Neural cell (in vitro differentiated cells): ENCODE results near the gene ERBB4. TPM values are rescaled to one million over a fixed set of nuclear protein-coding genes. Genes with fewer than 3 reads are reported as not detected.

Source experiments
- H2AFZ ChIP-seq: fragments of 200-600, 300-800 bp; sonication (generic), shearing (Covaris generic); 2 replicates; pipeline ENCODE4 v1.6.0; 2014; ENCODE audit warnings: low read depth, mild to moderate bottlenecking, antibody characterized with exemption, low read length, moderate library complexity
- H3F3A ChIP-seq: fragments of 200-600 bp; shearing (Covaris generic); 2 replicates; pipeline ENCODE4 v1.6.1; 2016; ENCODE audit warnings: mild to moderate bottlenecking, moderate library complexity, mixed read lengths, antibody characterized with exemption, low read length; ENCODE audit not compliant: insufficient read depth, poor library complexity, severe bottlenecking
- H3K27ac ChIP-seq: fragments of 200-600, 300-800 bp; sonication (generic), shearing (Covaris generic); 2 replicates; pipeline ENCODE4 v1.5.1; 2014; ENCODE audit warnings: mild to moderate bottlenecking, low read length, moderate library complexity
- H3K27me3 ChIP-seq: fragments of 300-800, 200-600 bp; sonication (generic), shearing (Covaris generic); 2 replicates; pipeline ENCODE4 v1.6.0; 2014; ENCODE audit warnings: mild to moderate bottlenecking, low read depth, low read length, moderate library complexity; ENCODE audit not compliant: insufficient read depth
- H3K36me3 ChIP-seq: fragments of 300-800, 200-600 bp; sonication (generic), shearing (Covaris generic); 2 replicates; pipeline ENCODE4 v1.5.1; 2014; ENCODE audit warnings: mild to moderate bottlenecking, antibody characterized with exemption, low read length, moderate library complexity; ENCODE audit not compliant: insufficient read depth
- H3K4me2 ChIP-seq: fragments of 300-800, 200-600 bp; sonication (generic), shearing (Covaris generic); 2 replicates; pipeline ENCODE4 v1.6.0; 2014; ENCODE audit warnings: mild to moderate bottlenecking, low read length
- H3K4me3 ChIP-seq: fragments of 300-800, 200-600 bp; sonication (generic), shearing (Covaris generic); 2 replicates; pipeline ENCODE4 v1.5.1; 2014; ENCODE audit warnings: mild to moderate bottlenecking, low read length, moderate library complexity
- H3K79me2 ChIP-seq: fragments of 200-600 bp; shearing (Covaris generic); replicated peaks from 2 replicates; pipeline ENCODE4 v1.6.0; 2014; ENCODE audit warnings: mild to moderate bottlenecking, low read length, moderate library complexity; ENCODE audit not compliant: insufficient read depth
- H3K9ac ChIP-seq: fragments of 300-800, 200-600 bp; sonication (generic), shearing (Covaris generic); 2 replicates; pipeline ENCODE4 v1.6.1; 2016; ENCODE audit warnings: mild to moderate bottlenecking, low read length, mixed read lengths
- H3K9me2 ChIP-seq: fragments of 200-600 bp; shearing (Covaris generic); 2 replicates; pipeline ENCODE4 v1.6.1; 2016; ENCODE audit warnings: mild to moderate bottlenecking, low read length, mixed read lengths; ENCODE audit not compliant: insufficient read depth
- H3K9me3 ChIP-seq: fragments of 200-600, 300-800 bp; sonication (generic), shearing (Covaris generic); 2 replicates; pipeline ENCODE4 v1.6.1; 2016; ENCODE audit warnings: mild to moderate bottlenecking, mixed run types, low read length, moderate library complexity, mixed read lengths
- H4K20me1 ChIP-seq: fragments of 200-600 bp; shearing (Covaris generic); 2 replicates; pipeline ENCODE4 v1.6.1; 2016; ENCODE audit warnings: mild to moderate bottlenecking, mixed run types; ENCODE audit not compliant: insufficient read depth
- EP300 ChIP-seq: fragments of 450-650 bp; conservative IDR thresholded peaks from 2 replicates; pipeline ENCODE4 v1.6.1; 2014; ENCODE audit warnings: antibody characterized with exemption, mild to moderate bottlenecking, moderate library complexity; ENCODE audit not compliant: poor library complexity, severe bottlenecking
- EZH2 ChIP-seq: fragments of 200-600, 300-800 bp; shearing (Covaris generic), sonication (generic); IDR thresholded peaks from 2 replicates; pipeline ENCODE4 v1.6.1; 2014; ENCODE audit warnings: antibody characterized with exemption, low read length, borderline replicate concordance, mild to moderate bottlenecking; ENCODE audit not compliant: insufficient read depth, poor library complexity, severe bottlenecking
- MXI1 ChIP-seq: fragments of 450-650 bp; conservative IDR thresholded peaks from 2 replicates; pipeline ENCODE4 v1.6.1; 2014; ENCODE audit warnings: antibody characterized with exemption, mild to moderate bottlenecking; ENCODE audit not compliant: poor library complexity, severe bottlenecking
- POLR2AphosphoS5 ChIP-seq: IDR thresholded peaks from 2 replicates; pipeline ENCODE4 v1.6.1; 2012
- RAD21 ChIP-seq: fragments of 450-650 bp; conservative IDR thresholded peaks from 2 replicates; pipeline ENCODE4 v1.6.1; 2014; ENCODE audit warnings: antibody characterized with exemption, mild to moderate bottlenecking, moderate library complexity
- REST ChIP-seq: IDR thresholded peaks from 2 replicates; pipeline ENCODE4 v1.6.1; 2012; ENCODE audit warnings: borderline replicate concordance
- SMC3 ChIP-seq: fragments of 450-650 bp; conservative IDR thresholded peaks from 2 replicates; pipeline ENCODE4 v1.6.1; 2014; ENCODE audit warnings: antibody characterized with exemption, mild to moderate bottlenecking, moderate library complexity; ENCODE audit not compliant: poor library complexity
- TAF1 ChIP-seq: IDR thresholded peaks from 2 replicates; pipeline ENCODE4 v1.6.1; 2012; ENCODE audit warnings: low read depth
- polyA plus RNA-seq: library from polyadenylated mRNA; depleted of rRNA; stranded (reverse); fragments of >200 nt; gene quantifications from 2 replicates; pipeline ENCODE4 v1.2.3, GENCODE V29; 2014
- TF ChIP-seq, protein P1 (sequence below): fragments of 450-650 bp; IDR thresholded peaks from 2 replicates; pipeline ENCODE4 v1.5.1; 2014; ENCODE audit warnings: antibody characterized with exemption, mild to moderate bottlenecking, moderate library complexity; ENCODE audit not compliant: poor library complexity, severe bottlenecking

ERBB4 gene
- polyA plus RNA-seq, 1 donor from 2014 or later: 0.69 TPM

- Histone ChIP-seq H3F3A (no peaks in the 10 kb centered on the region), H3K36me3 (no peaks in the 10 kb centered on the region), H4K20me1 (no peaks in the 10 kb centered on the region), H3K79me2 (no peaks in the 10 kb centered on the region), H3K4me3 (no peak overlapping the region), H3K9me2 (no peaks in the 10 kb centered on the region), H3K27me3 (no peaks in the 10 kb centered on the region), H3K27ac (no peak overlapping the region), H2AFZ (no peak overlapping the region), H3K4me2 (no peak overlapping the region), H3K9me3 (no peaks in the 10 kb centered on the region), H3K9ac (no peak overlapping the region)
- TF ChIP-seq RAD21: no peak
- TF ChIP-seq POLR2AphosphoS5: no peak
- no peak for TF ChIP-seq TAF1
- TF ChIP-seq EP300: no peak
- no peak for TF ChIP-seq MXI1
- no peak for TF ChIP-seq REST
- TF ChIP-seq SMC3: no peak
- TF ChIP-seq, protein P1, sequence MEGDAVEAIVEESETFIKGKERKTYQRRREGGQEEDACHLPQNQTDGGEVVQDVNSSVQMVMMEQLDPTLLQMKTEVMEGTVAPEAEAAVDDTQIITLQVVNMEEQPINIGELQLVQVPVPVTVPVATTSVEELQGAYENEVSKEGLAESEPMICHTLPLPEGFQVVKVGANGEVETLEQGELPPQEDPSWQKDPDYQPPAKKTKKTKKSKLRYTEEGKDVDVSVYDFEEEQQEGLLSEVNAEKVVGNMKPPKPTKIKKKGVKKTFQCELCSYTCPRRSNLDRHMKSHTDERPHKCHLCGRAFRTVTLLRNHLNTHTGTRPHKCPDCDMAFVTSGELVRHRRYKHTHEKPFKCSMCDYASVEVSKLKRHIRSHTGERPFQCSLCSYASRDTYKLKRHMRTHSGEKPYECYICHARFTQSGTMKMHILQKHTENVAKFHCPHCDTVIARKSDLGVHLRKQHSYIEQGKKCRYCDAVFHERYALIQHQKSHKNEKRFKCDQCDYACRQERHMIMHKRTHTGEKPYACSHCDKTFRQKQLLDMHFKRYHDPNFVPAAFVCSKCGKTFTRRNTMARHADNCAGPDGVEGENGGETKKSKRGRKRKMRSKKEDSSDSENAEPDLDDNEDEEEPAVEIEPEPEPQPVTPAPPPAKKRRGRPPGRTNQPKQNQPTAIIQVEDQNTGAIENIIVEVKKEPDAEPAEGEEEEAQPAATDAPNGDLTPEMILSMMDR: no peak
Observed at GRCh38 chr2:212027681-212028628, 510.6 kb downstream of the ERBB4 start.

DNA sequence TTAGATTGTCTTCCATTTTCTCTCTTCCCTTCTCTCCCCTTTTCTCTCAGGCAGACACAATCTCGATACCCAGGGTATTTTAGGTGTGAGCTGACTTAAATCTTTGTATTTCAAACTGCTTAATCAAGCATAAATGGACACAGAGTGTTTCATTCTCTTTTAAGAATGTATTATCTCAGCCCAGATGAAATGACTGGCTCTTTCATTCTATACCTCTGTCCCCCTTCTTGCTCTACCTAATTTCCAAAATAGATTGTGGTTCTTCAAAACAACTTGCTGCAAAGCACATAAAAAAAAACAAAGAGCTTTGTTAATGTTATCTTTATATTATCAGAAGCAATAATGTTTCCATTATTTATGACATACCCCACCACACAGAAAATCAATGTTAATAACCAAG is 514.6 kb downstream of the ERBB4 start:
- no peaks in the 10 kb centered on the region for H3K9me3 ChIP-seq
- H3K4me2 ChIP-seq: no peak overlapping the region
- H3K4me3 ChIP-seq: no peak overlapping the region
- H3F3A ChIP-seq: no peaks in the 10 kb centered on the region
- H2AFZ ChIP-seq: no peak overlapping the region
- H3K79me2 ChIP-seq: no peaks in the 10 kb centered on the region
- TF ChIP-seq TAF1 (no peak), EZH2 (no peak), POLR2AphosphoS5 (no peak), MXI1 (no peak)
- no peak overlapping the region for H3K9ac ChIP-seq
- H3K27ac ChIP-seq: no peak overlapping the region
- H3K36me3 ChIP-seq: no peaks in the 10 kb centered on the region
- no peaks in the 10 kb centered on the region for H4K20me1 ChIP-seq
- H3K27me3 ChIP-seq: no peaks in the 10 kb centered on the region
- no peaks in the 10 kb centered on the region for H3K9me2 ChIP-seq
